Common myeloid progenitor, CD34-positive (primary cell): ENCODE measurements around the gene OR4E2.

ENCODE experiments used
- CTCF ChIA-PET: fragments of 350-600 bp; sonication (Branson Sonifier 250); formaldehyde crosslinking; loops from one replicate; lab custom pipeline; 2021; ENCODE audit warnings: antibody characterized with exemption; lab: Charles Lee
- POLR2A ChIA-PET: fragments of 350-600 bp; sonication (Branson Sonifier 250); formaldehyde crosslinking; loops from one replicate; lab custom pipeline; 2021; ENCODE audit warnings: antibody characterized with exemption; lab: Charles Lee
- DNase-seq, 3 donors: peaks; one replicate each; pipeline versions ENCODE4 v3.0.0 to v3.0.0-alpha.2; 2013
- H3K27ac ChIP-seq, 2 experiments: 1 replicate in 1 of 2; 2 replicates in 1 of 2; pipeline ENCODE4 v1.7.0; 2013; ENCODE audit warnings: inconsistent platforms in 2 of 2, low read length in 2 of 2, mild to moderate bottlenecking in 2 of 2, low read depth in 1 of 2, moderate library complexity in 1 of 2; ENCODE audit not compliant: severe bottlenecking in 2 of 2, insufficient read depth in 1 of 2, poor library complexity in 1 of 2
- H3K27me3 ChIP-seq, 5 experiments: replicated peaks in 2 of 5; 1 replicate in 3 of 5; 2 replicates in 2 of 5; pipeline versions ENCODE4 v1.6.1 to v1.7.0; 2013; ENCODE audit warnings: low read length in 4 of 5, mild to moderate bottlenecking in 2 of 5, moderate library complexity in 2 of 5, inconsistent platforms in 1 of 5; ENCODE audit not compliant: insufficient read depth in 5 of 5, control insufficient read depth in 4 of 5
- H3K36me3 ChIP-seq, 4 experiments: 1 replicate in 2 of 4; 2 replicates in 2 of 4; pipeline versions ENCODE4 v1.6.1 to v1.7.0; 2013; ENCODE audit warnings: low read length in 3 of 4, control low read depth in 1 of 4, mild to moderate bottlenecking in 1 of 4; ENCODE audit not compliant: control insufficient read depth in 4 of 4, insufficient read depth in 4 of 4
- H3K4me1 ChIP-seq, 4 experiments: 1 replicate in 3 of 4; 2 replicates in 1 of 4; pipeline versions ENCODE4 v1.6.1 to v1.7.1; 2013; ENCODE audit warnings: low read length in 3 of 4, mild to moderate bottlenecking in 3 of 4, control low read depth in 1 of 4, inconsistent platforms in 1 of 4, moderate library complexity in 1 of 4; ENCODE audit not compliant: control insufficient read depth in 4 of 4, insufficient read depth in 4 of 4; ENCODE audit errors: control extremely low read depth in 1 of 4
- H3K4me3 ChIP-seq, 7 experiments: 1 replicate in 4 of 7; 2 replicates in 3 of 7; pipeline versions ENCODE4 v1.5.1 to v1.7.0; 2013; ENCODE audit warnings: mild to moderate bottlenecking in 7 of 7, low read length in 6 of 7, moderate library complexity in 6 of 7, inconsistent platforms in 2 of 7, low read depth in 2 of 7, control low read depth in 1 of 7; ENCODE audit not compliant: insufficient read depth in 4 of 7, control insufficient read depth in 1 of 7; ENCODE audit errors: extremely low read depth in 1 of 7
- H3K9me3 ChIP-seq, 5 experiments: 1 replicate in 4 of 5; 2 replicates in 1 of 5; pipeline versions ENCODE4 v1.6.1 to v1.7.1; 2013; ENCODE audit warnings: low read length in 4 of 5, mild to moderate bottlenecking in 2 of 5, inconsistent platforms in 1 of 5, low read depth in 1 of 5, moderate library complexity in 1 of 5; ENCODE audit not compliant: control insufficient read depth in 4 of 5, insufficient read depth in 2 of 5; ENCODE audit errors: control extremely low read depth in 1 of 5
- WGBS: methylation state at CpG from one replicate; pipeline ENCODE4 v1.1.5; 2013; ENCODE audit not compliant: insufficient coverage; 5-methylcytosine and 5-hydroxymethylcytosine counted together

Gene OR4E2

GRCh38 chr14:21704338-21704737 is 50.7 kb downstream of the OR4E2 start:
- Histone ChIP-seq H3K9me3 (peaks cover 3 to 21% (median 7%) of the 10 kb centered on the region in 5 experiments), H3K4me3 (no peak overlapping the region), H3K4me1 (no peaks in the 10 kb centered on the region), H3K27ac (no peak overlapping the region), H3K27me3 (peaks cover 0 to 5% (median 0%) of the 10 kb centered on the region in 5 experiments), H3K36me3 (no peaks in the 10 kb centered on the region)
- POLR2A ChIA-PET: no interaction called here
- CTCF ChIA-PET: no interaction called here
- no peak for DNase-seq

GRCh38 chr14:21711360-21711961 is 57.8 kb downstream of the OR4E2 start:
- Histone ChIP-seq H3K4me1 (no peaks in the 10 kb centered on the region), H3K9me3 (peaks cover 2 to 18% (median 5%) of the 10 kb centered on the region in 5 experiments), H3K27me3 (no peaks in the 10 kb centered on the region), H3K27ac (no peak overlapping the region), H3K4me3 (no peak overlapping the region), H3K36me3 (no peaks in the 10 kb centered on the region)
- no CpG with 5 or more reads among the region's 3 CpGs for WGBS
- peak; percentile 40 to 77 (median 76) for DNase-seq
- ChIA-PET CTCF (interaction anchor here (0.8 to 4.7 kb wide), 9 partner anchors 10 to 138 kb away, joined by 3 to 20 read pairs (median 5); no protein-coding TSS in a partner anchor), POLR2A (no interaction called here)

- no peaks in the 10 kb centered on the region for H3K36me3 ChIP-seq
- whole genome bisulfite sequencing: 100% methylated on average over 2 of the region's 2 CpGs
- peaks cover 0 to 13% (median 2%) of the 10 kb centered on the region in 5 experiments for H3K9me3 ChIP-seq
- no peak for DNase-seq
- H3K27me3 ChIP-seq: peaks cover 0 to 2% (median 0%) of the 10 kb centered on the region in 5 experiments
- H3K4me3 ChIP-seq: no peak overlapping the region
- ChIA-PET POLR2A (no interaction called here), CTCF (interaction anchor here (0.8 to 4.7 kb wide), 8 partner anchors 10 to 137 kb away, joined by 3 to 20 read pairs (median 5); no protein-coding TSS in a partner anchor)
- H3K4me1 ChIP-seq: no peaks in the 10 kb centered on the region
- no peak overlapping the region for H3K27ac ChIP-seq
Measured at GRCh38 chr14:21712036-21712435, 58.4 kb downstream of the OR4E2 start.

GRCh38 chr14:21714318-21714929 is 60.8 kb downstream of the OR4E2 start:
- DNase-seq: no peak
- Histone ChIP-seq H3K36me3 (no peaks in the 10 kb centered on the region), H3K27ac (no peak overlapping the region), H3K9me3 (peaks cover 0 to 2% (median 0%) of the 10 kb centered on the region in 5 experiments), H3K4me1 (no peaks in the 10 kb centered on the region), H3K4me3 (no peak overlapping the region), H3K27me3 (peaks cover 0 to 4% (median 0%) of the 10 kb centered on the region in 5 experiments)
- POLR2A ChIA-PET: no interaction called here
- WGBS: 78% methylated on average over 5 of the region's 6 CpGs
- CTCF ChIA-PET: no interaction called here
